Fibroblast of pulmonary artery (primary cell): Measurements from ENCODE around the gene KRT17.

Experiments used
- DNase-seq: peaks from one replicate; pipeline ENCODE4 v3.0.0-alpha.2; 2010; ENCODE audit warnings: low read depth
- H3K4me3 ChIP-seq: replicated peaks from 2 replicates; pipeline ENCODE4 v1.5.1; 2011; ENCODE audit warnings: low read depth, mild to moderate bottlenecking, control low read depth, low read length, moderate library complexity
- CTCF ChIP-seq: IDR thresholded peaks from 2 replicates; pipeline ENCODE4 v1.5.1; 2011; ENCODE audit warnings: mild to moderate bottlenecking, control low read depth, low read length, inconsistent platforms; ENCODE audit errors: missing control alignments

The KRT17 gene

GRCh38 chr17:41638194-41638593 is 13.8 kb upstream of the KRT17 start:
- no peak overlapping the region for H3K4me3 ChIP-seq
- TF ChIP-seq CTCF = no peak
- DNase-seq = no peak

GRCh38 chr17:41636652-41637051 is 12.3 kb upstream of the KRT17 start:
- H3K4me3 ChIP-seq = no peak overlapping the region
- no peak for TF ChIP-seq CTCF
- no peak for DNase-seq

- no peak overlapping the region for H3K4me3 ChIP-seq
- no peak for DNase-seq
Measured at GRCh38 chr17:41635121-41636097, 11.0 kb upstream of the KRT17 start.

GRCh38 chr17:41634639-41635038 is 10.3 kb upstream of the KRT17 start:
- no peak for DNase-seq
- H3K4me3 ChIP-seq = no peak overlapping the region
- TF ChIP-seq CTCF = no peak

More at GRCh38 chr17:41635121-41636097, 11.0 kb upstream of the KRT17 start:
- no peak for TF ChIP-seq CTCF

- H3K4me3 ChIP-seq = no peak overlapping the region
- DNase-seq = no peak
- no peak for TF ChIP-seq CTCF
Measured at GRCh38 chr17:41633556-41634199, 9.3 kb upstream of the KRT17 start.

GRCh38 chr17:41632482-41633105 is 8.2 kb upstream of the KRT17 start:
- DNase-seq = no peak
- no peak overlapping the region for H3K4me3 ChIP-seq
- no peak for TF ChIP-seq CTCF
